HG03457 (cell line): ENCODE data around the gene SETD5.

ENCODE experiments used
- ATAC-seq: cut with Tn5 transposase; IDR thresholded peaks from one replicate; pipeline ENCODE4 v1.9.1; 2021; ENCODE audit warnings: moderate number of reproducible peaks; ENCODE audit not compliant: unreplicated experiment

SETD5 gene

DNA sequence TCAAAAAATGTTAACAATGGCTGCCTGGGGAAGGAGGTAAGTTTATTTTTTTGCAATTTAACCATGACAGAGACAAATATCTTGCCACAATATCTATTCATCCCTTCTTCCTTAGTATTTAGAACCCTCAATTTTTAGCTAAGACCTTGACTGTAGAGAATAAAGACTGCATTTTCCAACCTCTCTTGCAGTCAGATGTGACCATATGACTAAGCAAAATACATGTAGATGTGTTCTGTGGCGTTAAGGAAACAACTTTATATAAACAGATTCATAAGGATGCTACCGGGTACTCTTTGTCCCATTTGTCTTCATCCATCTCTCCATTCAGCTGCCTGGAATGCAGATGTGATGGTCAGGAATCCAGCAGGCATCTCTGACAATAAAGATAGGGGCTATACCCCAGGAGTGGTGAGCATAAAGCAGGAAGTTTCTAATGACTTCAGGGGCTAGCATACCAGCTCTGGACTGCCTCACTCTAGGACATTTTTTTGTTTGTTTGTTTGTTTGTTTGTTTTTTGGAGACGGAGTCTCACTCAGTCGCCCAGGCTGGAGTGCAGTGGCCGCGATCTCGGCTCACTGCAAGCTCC, 115.1 kb downstream of the SETD5 start:
- ATAC-seq: no peak

DNA sequence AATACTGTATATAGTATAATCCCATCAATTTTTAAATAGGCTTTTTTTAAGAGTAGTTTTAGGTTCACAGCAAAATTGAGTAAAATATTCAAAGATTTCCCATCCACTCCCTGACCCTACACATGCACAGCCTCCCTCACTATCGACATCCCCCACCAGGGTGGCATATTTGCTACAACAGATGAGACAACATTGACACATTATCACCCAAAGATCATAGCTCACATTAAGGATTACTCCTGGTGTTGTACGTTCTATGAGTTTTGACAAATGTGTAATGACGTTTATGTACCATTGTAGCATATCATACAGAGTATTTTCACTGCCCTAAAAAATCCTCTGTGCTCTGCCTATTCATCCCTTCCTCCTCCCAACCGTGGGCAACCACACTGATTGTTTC, 116.9 kb downstream of the SETD5 start:
- no peak for ATAC-seq

DNA sequence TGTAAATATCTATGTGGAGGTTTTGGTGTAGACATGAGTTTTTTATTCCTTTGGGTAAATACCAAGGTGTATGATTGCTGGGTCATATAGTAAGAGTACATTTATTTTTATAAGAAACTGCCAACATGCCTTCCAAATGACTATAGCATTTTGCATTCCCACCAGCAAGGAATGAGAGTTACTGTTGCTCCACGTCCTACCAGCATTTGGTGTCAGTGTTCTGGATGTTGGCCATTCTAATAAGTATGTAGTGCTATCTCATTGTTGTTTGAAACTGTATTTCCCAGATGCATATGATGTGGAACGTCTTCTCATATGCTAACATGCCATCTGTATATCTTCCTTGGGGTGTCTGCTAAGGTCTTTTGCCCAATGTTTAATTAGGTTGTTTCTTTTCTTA, 117.5 kb downstream of the SETD5 start:
- ATAC-seq: no peak

DNA sequence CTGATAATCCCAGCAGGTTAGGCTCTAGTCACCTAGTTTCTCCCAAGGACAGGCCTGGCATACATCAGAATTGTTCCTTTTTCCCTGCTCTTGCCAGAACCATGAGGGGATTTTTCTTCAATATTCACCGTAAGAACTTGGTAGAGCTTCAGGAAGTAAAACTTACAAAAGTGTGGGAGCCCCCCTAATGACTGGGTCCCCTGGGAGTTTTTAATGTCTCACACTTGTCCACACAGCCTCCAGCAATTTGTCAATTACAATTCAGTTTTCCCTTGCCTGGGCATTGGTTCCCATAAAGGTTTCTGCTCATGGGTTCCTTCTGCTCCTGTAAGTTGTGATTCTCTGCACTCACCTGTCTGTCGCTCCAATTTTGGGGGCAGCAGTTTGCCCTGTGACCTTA, 127.7 kb downstream of the SETD5 start:
- ATAC-seq: no peak
